GM19455 (cell line): ENCODE data around the gene ATP8A1.
"Not testable (repeated sequence)": the region's sequence is repeated elsewhere in the genome, so short reads cannot be mapped to it uniquely, and the experiment has no call there.

Source experiments
- ATAC-seq: cut with Tn5 transposase; IDR thresholded peaks from one replicate; pipeline ENCODE4 v1.9.1; 2021; ENCODE audit not compliant: unreplicated experiment

ATP8A1 gene

DNA sequence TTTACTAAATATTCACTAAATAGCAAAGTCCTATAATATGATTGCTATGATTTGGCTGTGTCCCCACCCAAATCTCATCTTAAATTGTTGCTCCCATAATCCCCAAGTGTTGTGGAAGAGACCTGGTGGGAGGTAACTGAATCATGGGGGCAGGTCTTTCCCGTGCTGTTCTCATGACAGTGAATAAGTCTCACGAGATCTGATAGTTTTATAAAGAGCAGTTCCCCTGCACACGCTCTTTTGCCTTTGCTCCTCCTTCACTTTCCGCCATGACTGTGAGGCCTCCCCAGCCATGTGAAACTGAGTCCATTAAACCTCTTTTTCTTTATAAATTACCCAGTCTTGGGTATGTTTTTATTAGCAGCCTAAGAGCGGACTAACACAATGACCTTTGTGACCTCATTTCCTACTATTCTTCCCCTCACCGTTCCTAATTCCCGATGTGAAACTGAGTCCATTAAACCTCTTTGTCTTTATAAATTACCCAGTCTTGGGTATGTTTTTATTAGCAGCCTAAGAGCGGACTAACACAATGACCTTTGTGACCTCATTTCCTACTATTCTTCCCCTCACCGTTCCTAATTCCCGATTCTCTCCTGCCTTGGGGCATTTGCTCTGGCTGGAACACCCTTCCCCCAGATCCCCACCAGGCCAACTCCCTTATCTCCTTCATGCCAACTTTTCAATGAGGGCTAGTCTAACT, 4.2 kb downstream of the ATP8A1 start:
- not testable (repeated sequence) for ATAC-seq

GRCh38 chr4:42649870-42650269, 7.0 kb downstream of the ATP8A1 start:
- no peak for ATAC-seq

- ATAC-seq = no peak
These were observed 9.8 kb downstream of the ATP8A1 start for GRCh38 chr4:42646999-42647541.

DNA sequence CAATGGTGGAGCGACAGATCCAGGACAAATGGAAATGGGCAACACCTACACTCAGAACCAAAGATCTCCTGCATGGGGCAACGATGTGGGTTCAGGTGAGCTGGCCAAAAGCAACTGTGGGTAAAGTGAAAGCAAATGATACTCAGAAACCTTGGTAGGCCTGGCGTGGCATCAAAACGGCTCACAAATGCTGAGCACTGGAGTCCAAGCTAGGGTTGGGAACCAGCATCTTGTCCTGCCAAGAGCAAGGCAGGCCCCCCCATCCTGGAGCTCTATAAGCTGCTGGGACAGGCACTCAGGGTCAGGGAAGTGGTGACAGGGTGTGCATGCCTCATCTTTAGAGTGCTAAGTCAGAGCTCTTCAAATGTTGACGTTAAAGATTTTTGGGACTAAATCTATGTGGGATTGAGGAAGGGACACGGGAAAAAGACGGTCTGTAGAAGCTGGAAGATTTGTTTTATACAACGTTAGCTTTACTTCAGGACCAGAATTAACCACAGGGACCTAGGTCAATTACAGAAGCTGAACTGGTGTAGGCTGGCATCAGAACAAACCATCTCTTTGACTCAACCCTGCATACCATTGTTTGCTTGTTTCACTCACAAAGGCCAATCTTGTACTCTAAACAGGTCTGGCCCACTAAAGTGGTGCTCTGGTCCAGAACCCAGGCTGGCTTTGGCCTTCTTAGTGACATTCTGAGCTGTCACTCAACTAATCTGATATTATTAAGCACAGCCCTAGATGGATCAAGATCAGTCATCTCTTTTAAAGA, 10.7 kb downstream of the ATP8A1 start:
- ATAC-seq = no peak

DNA sequence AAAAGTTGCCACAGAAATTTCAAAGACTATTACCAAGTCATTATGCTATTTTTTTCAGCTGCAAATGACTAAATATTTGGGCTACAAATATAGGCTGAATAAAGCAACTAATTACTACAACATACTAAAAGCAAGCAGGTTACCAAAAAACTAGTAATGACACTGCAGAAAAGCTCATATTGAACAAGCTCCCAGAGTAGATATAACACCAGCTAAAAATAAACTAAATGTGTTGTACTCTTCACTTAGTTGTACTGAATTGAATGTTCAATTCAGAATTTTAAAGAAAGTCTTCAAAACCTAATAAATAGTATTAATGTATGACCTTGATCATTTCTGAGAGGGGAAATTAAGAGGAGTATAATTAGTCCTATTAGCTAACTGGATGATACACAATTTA, 12.0 kb downstream of the ATP8A1 start:
- ATAC-seq = no peak

- peak; percentile 55 for ATAC-seq
These were observed 13.2 kb downstream of the ATP8A1 start for GRCh38 chr4:42643685-42644084.

DNA sequence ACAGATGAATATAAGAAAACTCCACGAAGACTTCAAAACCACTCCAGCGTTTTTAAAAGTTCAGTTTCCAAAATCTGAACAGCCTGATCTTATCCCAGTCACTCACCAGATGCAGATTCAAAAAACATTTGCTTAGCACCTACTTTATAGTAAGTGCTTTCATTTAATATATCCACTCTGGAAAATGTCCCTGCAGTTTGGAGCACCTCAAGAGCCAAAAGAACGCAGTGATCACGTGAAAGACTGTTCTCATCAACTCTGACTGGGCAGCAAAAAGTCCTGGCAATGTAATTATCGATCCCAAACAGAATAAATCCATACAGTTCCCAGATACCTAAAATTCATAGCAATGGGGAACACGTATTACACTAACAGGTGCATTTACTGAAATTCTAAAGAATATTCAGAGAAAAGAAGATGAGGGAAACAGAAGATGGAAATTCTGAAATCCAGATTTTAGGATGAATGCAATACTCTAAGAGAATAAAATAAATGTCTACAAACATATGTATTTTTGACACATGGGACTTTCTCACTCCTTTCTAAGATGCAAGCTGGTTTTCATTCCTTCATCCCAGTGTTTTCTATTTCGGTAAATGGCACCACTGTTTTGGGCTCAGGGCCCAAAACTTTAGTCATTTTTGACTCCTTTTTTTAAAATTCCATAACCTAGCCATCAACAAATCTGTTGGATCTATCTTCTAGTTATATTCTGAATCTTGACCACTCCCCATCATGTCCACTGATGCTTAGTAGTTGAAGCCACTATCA, 13.9 kb downstream of the ATP8A1 start:
- no peak for ATAC-seq

DNA sequence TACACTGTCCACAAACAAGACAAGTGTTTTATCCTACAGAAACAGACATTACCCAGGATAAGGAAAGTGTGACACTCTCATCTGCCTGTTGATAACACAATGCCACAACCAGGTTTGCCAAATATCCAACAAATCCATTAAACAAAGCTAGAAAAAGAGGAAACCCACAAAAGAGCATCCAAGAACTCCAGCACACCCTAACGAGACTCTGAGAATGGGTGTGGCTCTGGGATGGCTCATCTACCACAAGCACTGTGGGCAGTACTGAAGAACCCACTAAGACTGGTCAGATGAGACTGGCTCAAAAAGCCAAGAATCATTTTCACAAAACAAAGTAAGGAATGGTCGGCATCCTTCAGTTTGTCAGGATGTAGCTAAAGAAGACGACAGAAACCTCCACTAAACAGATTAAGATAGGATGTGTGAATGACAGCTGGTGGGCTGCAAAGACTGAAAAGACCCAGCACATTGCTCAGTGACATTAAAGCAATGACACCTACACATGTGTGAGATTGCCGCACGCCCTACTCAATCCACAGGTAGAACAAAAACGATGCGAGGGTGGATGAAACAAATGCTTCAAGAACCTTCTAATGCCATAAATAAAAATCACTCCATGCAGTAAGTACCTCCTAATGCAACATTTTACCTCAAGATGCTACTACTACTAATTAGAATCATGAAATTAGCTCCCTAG, 14.7 kb downstream of the ATP8A1 start:
- no peak for ATAC-seq

- ATAC-seq = no peak
These were observed 15.2 kb downstream of the ATP8A1 start for GRCh38 chr4:42641656-42642055.

GRCh38 chr4:42641161-42641560, 15.7 kb downstream of the ATP8A1 start:
- no peak for ATAC-seq

- no peak for ATAC-seq
These were observed 16.3 kb downstream of the ATP8A1 start for GRCh38 chr4:42640613-42641012.

DNA sequence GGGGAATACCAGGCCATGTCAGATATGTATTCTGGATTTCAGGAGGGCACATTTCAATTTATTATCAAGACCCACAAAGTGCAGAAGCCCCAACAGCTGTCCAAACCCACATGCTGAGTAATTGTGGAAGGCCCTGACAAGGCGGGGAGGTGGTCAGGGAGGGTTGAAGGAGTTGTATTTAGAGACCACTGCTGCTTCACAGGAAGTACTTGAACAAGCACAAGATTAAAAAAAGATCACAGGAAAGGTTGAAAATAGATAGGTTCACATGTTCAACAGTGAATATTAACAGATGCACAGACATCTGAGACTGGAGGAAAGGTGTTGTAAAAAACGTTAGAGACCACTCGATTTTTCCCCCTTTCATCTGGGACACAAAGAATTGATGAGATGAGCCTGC, 17.9 kb downstream of the ATP8A1 start:
- ATAC-seq = peak; percentile 60

DNA sequence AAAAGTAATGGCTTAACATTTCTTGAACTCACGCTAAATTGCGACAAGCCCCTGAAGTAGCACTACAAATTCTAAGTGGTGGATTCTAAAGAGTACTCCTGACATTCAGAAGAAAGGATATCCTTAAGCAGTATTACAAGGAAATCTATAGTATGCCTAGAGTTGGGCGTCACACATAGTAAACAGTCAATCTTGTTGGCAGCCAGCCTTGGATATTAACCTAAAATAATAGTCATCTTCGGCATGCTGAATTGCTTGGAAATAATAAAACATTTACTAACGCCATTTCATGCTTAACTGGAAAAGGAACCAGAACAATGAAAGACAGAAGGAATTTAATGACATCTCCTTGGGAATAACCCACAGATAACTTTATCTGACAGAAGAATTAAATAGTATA, 18.6 kb downstream of the ATP8A1 start:
- ATAC-seq = no peak

DNA sequence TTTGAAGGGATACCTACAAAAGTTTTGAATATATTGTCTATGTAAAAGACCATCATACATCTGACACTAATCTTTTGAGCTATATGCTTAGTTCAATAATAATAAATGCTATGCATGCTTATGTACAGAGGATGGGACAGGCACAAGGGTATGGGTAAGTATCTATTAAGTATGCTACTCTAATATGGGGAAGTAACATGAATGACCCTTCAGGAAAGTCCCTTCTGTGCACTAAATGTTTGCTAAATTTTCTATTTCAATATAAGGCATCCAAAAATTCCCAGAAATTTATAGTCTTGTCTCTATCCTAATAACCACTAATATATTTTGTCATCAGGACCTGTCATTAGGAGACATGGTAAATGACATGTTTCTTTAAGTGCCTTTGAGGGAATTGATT, 19.0 kb downstream of the ATP8A1 start:
- ATAC-seq = no peak

- no peak for ATAC-seq
These were observed 19.8 kb downstream of the ATP8A1 start for GRCh38 chr4:42637104-42637503.

- no peak for ATAC-seq
These were observed 20.3 kb downstream of the ATP8A1 start for GRCh38 chr4:42636645-42636949.

DNA sequence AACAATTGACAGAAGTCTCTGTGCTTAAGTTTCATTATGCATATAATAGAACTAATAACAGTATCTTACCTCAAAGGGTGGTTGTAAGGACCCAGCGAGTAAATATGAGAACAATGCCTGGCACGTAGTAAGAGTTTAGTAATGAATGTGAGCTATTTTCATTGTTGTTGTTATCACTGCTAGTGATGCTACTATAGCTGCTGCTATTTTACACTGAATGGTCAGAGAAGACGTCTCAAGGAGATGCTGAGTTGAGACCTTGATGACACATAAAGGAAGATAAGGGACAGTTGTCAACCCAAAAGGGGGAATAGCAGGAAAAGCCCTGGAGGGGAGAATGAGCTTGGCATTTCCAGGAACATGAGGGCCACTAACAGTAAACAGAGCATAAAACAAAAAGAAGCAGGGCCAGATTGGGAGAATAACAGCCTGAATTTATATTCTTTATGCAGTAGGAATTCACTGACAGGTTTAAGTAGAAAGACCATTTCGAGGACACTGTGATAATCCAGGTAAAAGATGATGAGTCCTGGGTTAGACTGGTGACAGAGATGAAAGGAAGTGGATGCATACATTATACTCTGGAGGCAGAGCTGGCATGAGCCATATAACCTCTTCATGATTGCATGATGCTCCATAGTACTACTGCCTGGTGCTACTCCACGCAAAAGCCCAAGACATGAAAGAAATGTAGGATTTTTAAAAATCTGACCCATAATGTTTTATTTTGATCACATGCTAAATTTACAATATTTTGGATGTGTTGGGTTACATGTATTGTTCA, 23.1 kb downstream of the ATP8A1 start:
- ATAC-seq = peak; percentile 62

GRCh38 chr4:42632653-42633382, 24.1 kb downstream of the ATP8A1 start:
- no peak for ATAC-seq

GRCh38 chr4:42630908-42631307, 26.0 kb downstream of the ATP8A1 start:
- no peak for ATAC-seq

- ATAC-seq = no peak
These were observed 28.2 kb downstream of the ATP8A1 start for GRCh38 chr4:42628740-42629139.
